Measurements from ENCODE around the gene TESK2. TPM values are rescaled to one million over a fixed set of nuclear protein-coding genes. Genes with fewer than 3 reads are reported as not detected.
A peak's percentile ranks its signal among the peaks of the same experiment; 100 is the strongest.

Gene TESK2
- polyA plus RNA-seq, 1 of the 3 experiments (the other 2 are of a cell fraction), result 1.3 TPM

GRCh38 chr1:45503462-45504360 lies 12.7 kb upstream of the TESK2 start:
- DNase-seq, result no peak
- WGBS (ENCODE audit: low lambda C conversion rate), result 92% methylated on average over 14 of the region's 14 CpGs
- H3K9ac ChIP-seq, result no peak overlapping the region
- H3K4me2 ChIP-seq, result no peak overlapping the region
- ChIA-PET POLR2A (interaction anchor here (1.0 kb wide), 1 partner anchor 15 kb away, joined by 3 read pairs; no protein-coding TSS in a partner anchor), CTCF (interaction anchor here (1.2 to 1.5 kb wide), 2 partner anchors 9 to 67 kb away, joined by 3 to 5 read pairs; no protein-coding TSS in a partner anchor)
- H2AFZ ChIP-seq (ENCODE audit: low read depth), result no peak overlapping the region
- peaks cover 0 to 13% of the 10 kb centered on the region in 2 experiments; a peak in 1 of 4 replicates for H3K4me1 ChIP-seq (ENCODE audit: control insufficient read depth in 1 of 2, insufficient read depth in 2 of 2, low read depth in 1 of 2, low read length in 1 of 2)
- H3K27ac ChIP-seq (ENCODE audit: low read depth in 2 of 2, low read length in 1 of 2), result no peak overlapping the region
- peaks cover 7% of the 10 kb centered on the region for H3F3A ChIP-seq (replicated peaks; ENCODE audit: insufficient read depth)
- no peaks in the 10 kb centered on the region for H3K79me2 ChIP-seq (ENCODE audit: insufficient read depth)
- no peak overlapping the region for H3K4me3 ChIP-seq (ENCODE audit: low read depth in 2 of 2, low read length in 1 of 2)
- no peaks in the 10 kb centered on the region for H3K9me2 ChIP-seq
- peaks cover 3 to 7% of the 10 kb centered on the region in 2 experiments for H3K36me3 ChIP-seq (replicated peaks in 1 of 2; ENCODE audit: control insufficient read depth in 1 of 2, insufficient read depth in 2 of 2, low read length in 1 of 2)
- H3K27me3 ChIP-seq (ENCODE audit: insufficient read depth), result no peaks in the 10 kb centered on the region
- H4K20me1 ChIP-seq (ENCODE audit: insufficient read depth), result no peaks in the 10 kb centered on the region
- TF ChIP-seq MEF2A (IDR thresholded peaks at IDR 0.05; ENCODE audit: borderline replicate concordance, low read depth) (no peak), RCOR1 (IDR thresholded peaks at IDR 0.05; ENCODE audit: low read length) (no peak), YY1 (IDR thresholded peaks at IDR 0.05; ENCODE audit: low read depth) (no peak), MXI1 (IDR thresholded peaks at IDR 0.05; ENCODE audit: low read depth, low read length) (no peak), FOXJ3 (CRISPR knock-in tag; IDR thresholded peaks at IDR 0.05) (no peak), RXRA (IDR thresholded peaks at IDR 0.05; ENCODE audit: borderline replicate concordance, low read depth) (no peak), NRF1 (IDR thresholded peaks at IDR 0.05; ENCODE audit: low read depth, low read length) (no peak), TEAD4 (IDR thresholded peaks at IDR 0.05; ENCODE audit: borderline replicate concordance, insufficient read depth) (no peak)
- no peaks in the 10 kb centered on the region for H3K9me3 ChIP-seq

GRCh38 chr1:45501505-45501859 lies 10.5 kb upstream of the TESK2 start:
- no peak for TF ChIP-seq FOXJ3 (CRISPR knock-in tag; IDR thresholded peaks at IDR 0.05)
- Histone ChIP-seq H3K79me2 (ENCODE audit: insufficient read depth) (no peaks in the 10 kb centered on the region), H3K9me2 (no peaks in the 10 kb centered on the region), H2AFZ (ENCODE audit: low read depth) (no peak overlapping the region), H3K4me1 (ENCODE audit: control insufficient read depth in 1 of 2, insufficient read depth in 2 of 2, low read depth in 1 of 2, low read length in 1 of 2) (peaks cover 0 to 15% of the 10 kb centered on the region in 2 experiments; a peak in 1 of 4 replicates), H3F3A (replicated peaks; ENCODE audit: insufficient read depth) (no peaks in the 10 kb centered on the region), H3K27ac (ENCODE audit: low read depth in 2 of 2, low read length in 1 of 2) (no peak overlapping the region), H3K36me3 (replicated peaks in 1 of 2; ENCODE audit: control insufficient read depth in 1 of 2, insufficient read depth in 2 of 2, low read length in 1 of 2) (no peaks in the 10 kb centered on the region), H4K20me1 (ENCODE audit: insufficient read depth) (no peaks in the 10 kb centered on the region), H3K9ac (no peak overlapping the region), H3K9me3 (no peaks in the 10 kb centered on the region), H3K4me3 (ENCODE audit: low read depth in 2 of 2, low read length in 1 of 2) (no peak overlapping the region), H3K4me2 (no peak overlapping the region), H3K27me3 (ENCODE audit: insufficient read depth) (no peaks in the 10 kb centered on the region)
- CTCF ChIA-PET, result interaction anchor here (0.6 to 5.0 kb wide), 4 partner anchors 10 to 198 kb away, joined by 3 to 34 read pairs (median 4); no protein-coding TSS in a partner anchor
- POLR2A ChIA-PET, result interaction anchor here (0.9 to 4.3 kb wide), 2 partner anchors 20 to 162 kb away, joined by 4 to 39 read pairs; partner anchors contain the start of gene PRDX1
- 92% methylated on average over 2 of the region's 2 CpGs for WGBS (ENCODE audit: low lambda C conversion rate)
- no peak for DNase-seq

- H3K9ac ChIP-seq, result peak overlapping the region; percentile 42
- no peak for TF ChIP-seq ELF1 (IDR thresholded peaks at IDR 0.05)
- no peak for TF ChIP-seq NRF1 (IDR thresholded peaks at IDR 0.05; ENCODE audit: low read depth, low read length)
- no peak for TF ChIP-seq CTCF (IDR thresholded peaks at IDR 0.05)
- TF ChIP-seq EP300 (IDR thresholded peaks at IDR 0.05; ENCODE audit: borderline replicate concordance in 1 of 2, low read depth in 1 of 2, low read length in 1 of 2), result no peak
- no peak for TF ChIP-seq TAF1 (IDR thresholded peaks at IDR 0.05; ENCODE audit: borderline replicate concordance, low read depth, low read length)
- no peak for TF ChIP-seq FOSL2 (IDR thresholded peaks at IDR 0.05; ENCODE audit: borderline replicate concordance, low read depth)
- TF ChIP-seq USF1 (IDR thresholded peaks at IDR 0.05; ENCODE audit: borderline replicate concordance, low read depth), result no peak
- no peak for TF ChIP-seq MEF2A (IDR thresholded peaks at IDR 0.05; ENCODE audit: borderline replicate concordance, low read depth)
- CTCF ChIA-PET, result interaction anchor here (1.1 to 5.0 kb wide), 3 partner anchors 12 to 74 kb away, joined by 3 to 34 read pairs (median 3); no protein-coding TSS in a partner anchor
Observed at GRCh38 chr1:45499415-45499769, 8.4 kb upstream of the TESK2 start.

More at GRCh38 chr1:45499415-45499769, 8.4 kb upstream of the TESK2 start:
- Histone ChIP-seq H3K27ac (ENCODE audit: low read depth in 2 of 2, low read length in 1 of 2) (0 out of 4 replicates have a peak overlapping the region, but pooled peaks of 1 of the 2 experiments have one; percentile 31), H2AFZ (ENCODE audit: low read depth) (peak overlapping the region; percentile 91), H3K4me3 (ENCODE audit: low read depth in 2 of 2, low read length in 1 of 2) (peak overlapping the region; percentile 71 to 75), H3K4me2 (peak overlapping the region; percentile 80), H3K9me3 (no peaks in the 10 kb centered on the region), H3K27me3 (ENCODE audit: insufficient read depth) (no peaks in the 10 kb centered on the region), H3F3A (replicated peaks; ENCODE audit: insufficient read depth) (no peaks in the 10 kb centered on the region), H3K9me2 (no peaks in the 10 kb centered on the region), H4K20me1 (ENCODE audit: insufficient read depth) (no peaks in the 10 kb centered on the region), H3K36me3 (replicated peaks in 1 of 2; ENCODE audit: control insufficient read depth in 1 of 2, insufficient read depth in 2 of 2, low read length in 1 of 2) (no peaks in the 10 kb centered on the region), H3K79me2 (ENCODE audit: insufficient read depth) (no peaks in the 10 kb centered on the region), H3K4me1 (ENCODE audit: control insufficient read depth in 1 of 2, insufficient read depth in 2 of 2, low read depth in 1 of 2, low read length in 1 of 2) (peaks cover 0 to 15% of the 10 kb centered on the region in 2 experiments; a peak in 1 of 4 replicates)
- peak; percentile 61 for DNase-seq
- POLR2A ChIA-PET, result interaction anchor here (1.2 to 4.3 kb wide), 3 partner anchors 8 to 159 kb away, joined by 5 to 39 read pairs (median 12); partner anchors contain the start of genes MUTYH, PRDX1, TESK2 and TOE1
- 7% methylated on average over 7 of the region's 7 CpGs for WGBS (ENCODE audit: low lambda C conversion rate)
